ENCODE data around the gene THOC7. TPM values are rescaled to one million over a fixed set of nuclear protein-coding genes. Genes with fewer than 3 reads are reported as not detected.

Gene THOC7
- total RNA-seq, 1 experiment from 2014 or later, result 53.0 TPM

DNA sequence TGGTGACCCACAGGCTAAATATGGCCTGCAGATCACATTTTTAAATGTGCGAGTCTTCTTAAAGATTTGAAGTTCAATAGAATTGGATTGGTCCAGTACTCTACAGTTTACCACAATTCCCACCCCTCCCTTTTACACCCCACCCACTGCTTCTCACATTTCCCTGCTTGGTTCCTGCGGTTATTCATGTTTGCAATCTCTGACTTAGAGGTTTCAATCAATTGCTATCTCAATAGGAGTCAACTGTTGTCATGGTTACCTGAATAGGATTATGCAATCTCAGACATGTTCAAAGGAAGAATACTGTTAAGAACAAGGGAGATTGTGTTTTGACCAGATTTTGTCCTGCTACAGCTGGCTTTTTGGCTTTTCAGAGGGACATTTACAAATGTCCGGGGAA lies 49.4 kb downstream of the THOC7 start:
- DNase-seq (ENCODE audit: low spot score), result no peak
- POLR2A ChIA-PET, result no interaction called here

DNA sequence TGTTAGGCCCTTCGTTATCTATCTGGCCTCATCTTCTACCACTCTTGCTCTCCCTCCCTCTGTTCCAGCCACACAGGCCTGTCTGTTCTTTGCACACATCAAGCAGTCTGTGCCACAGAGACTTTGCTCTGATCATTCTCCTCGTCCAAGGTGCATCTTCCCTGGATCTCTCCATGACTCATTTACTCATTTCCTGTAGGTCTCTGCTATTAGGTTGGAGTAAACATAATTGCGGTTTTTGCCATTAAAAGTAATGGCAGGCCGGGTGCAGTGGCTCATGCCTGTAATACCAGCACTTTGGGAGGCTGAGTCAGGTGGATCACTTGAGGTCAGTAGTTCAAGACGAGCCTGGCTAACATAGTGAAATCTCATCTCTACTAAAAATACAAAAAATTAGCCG lies 54.0 kb downstream of the THOC7 start:
- no peak for ATAC-seq

More for the DNA sequence above, 49.4 kb downstream of the THOC7 start:
- no peaks in the 10 kb centered on the region for H3K36me3 Mint-ChIP-seq
- no peak; the same call in 1 of the 2 replicates for ATAC-seq
- no peaks in the 10 kb centered on the region for H3K27me3 Mint-ChIP-seq (ENCODE audit: low read depth)
- CTCF ChIA-PET, result interaction anchor here (1.3 to 1.6 kb wide), 2 partner anchors 463 to 465 kb away, joined by 4 read pairs; no protein-coding TSS in a partner anchor
- TF ChIP-seq, protein P1, sequence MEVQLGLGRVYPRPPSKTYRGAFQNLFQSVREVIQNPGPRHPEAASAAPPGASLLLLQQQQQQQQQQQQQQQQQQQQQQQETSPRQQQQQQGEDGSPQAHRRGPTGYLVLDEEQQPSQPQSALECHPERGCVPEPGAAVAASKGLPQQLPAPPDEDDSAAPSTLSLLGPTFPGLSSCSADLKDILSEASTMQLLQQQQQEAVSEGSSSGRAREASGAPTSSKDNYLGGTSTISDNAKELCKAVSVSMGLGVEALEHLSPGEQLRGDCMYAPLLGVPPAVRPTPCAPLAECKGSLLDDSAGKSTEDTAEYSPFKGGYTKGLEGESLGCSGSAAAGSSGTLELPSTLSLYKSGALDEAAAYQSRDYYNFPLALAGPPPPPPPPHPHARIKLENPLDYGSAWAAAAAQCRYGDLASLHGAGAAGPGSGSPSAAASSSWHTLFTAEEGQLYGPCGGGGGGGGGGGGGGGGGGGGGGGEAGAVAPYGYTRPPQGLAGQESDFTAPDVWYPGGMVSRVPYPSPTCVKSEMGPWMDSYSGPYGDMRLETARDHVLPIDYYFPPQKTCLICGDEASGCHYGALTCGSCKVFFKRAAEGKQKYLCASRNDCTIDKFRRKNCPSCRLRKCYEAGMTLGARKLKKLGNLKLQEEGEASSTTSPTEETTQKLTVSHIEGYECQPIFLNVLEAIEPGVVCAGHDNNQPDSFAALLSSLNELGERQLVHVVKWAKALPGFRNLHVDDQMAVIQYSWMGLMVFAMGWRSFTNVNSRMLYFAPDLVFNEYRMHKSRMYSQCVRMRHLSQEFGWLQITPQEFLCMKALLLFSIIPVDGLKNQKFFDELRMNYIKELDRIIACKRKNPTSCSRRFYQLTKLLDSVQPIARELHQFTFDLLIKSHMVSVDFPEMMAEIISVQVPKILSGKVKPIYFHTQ (CRISPR knock-in tag; IDR thresholded peaks at IDR 0.05), result no peak
- no peak overlapping the region for H3K4me3 Mint-ChIP-seq
- H3K27ac Mint-ChIP-seq, result no peak overlapping the region
- peaks cover 16% of the 10 kb centered on the region for H3K4me1 Mint-ChIP-seq
- no peaks in the 10 kb centered on the region for H3K9me3 Mint-ChIP-seq

More for the DNA sequence above, 54.0 kb downstream of the THOC7 start:
- POLR2A ChIA-PET, result no interaction called here
- peaks cover 7% of the 10 kb centered on the region; the same call in 1 of the 2 replicates for H3K9me3 Mint-ChIP-seq
- DNase-seq (ENCODE audit: low spot score), result no peak
- no peak overlapping the region for H3K27ac Mint-ChIP-seq
- no peaks in the 10 kb centered on the region for H3K36me3 Mint-ChIP-seq
- H3K27me3 Mint-ChIP-seq (ENCODE audit: low read depth), result no peaks in the 10 kb centered on the region; the same call in 1 of the 2 replicates
- CTCF ChIA-PET, result no interaction called here
- peaks cover 14% of the 10 kb centered on the region for H3K4me1 Mint-ChIP-seq
- no peak for TF ChIP-seq GTF2I (CRISPR knock-in tag; conservative IDR thresholded peaks at IDR 0.05)
- no peak for TF ChIP-seq SMAD3 (CRISPR knock-in tag; IDR thresholded peaks at IDR 0.05; ENCODE audit: borderline replicate concordance)
- TF ChIP-seq ZNF317 (CRISPR knock-in tag; IDR thresholded peaks at IDR 0.05; ENCODE audit: borderline replicate concordance, low read depth), result no peak
- TF ChIP-seq, protein P2, sequence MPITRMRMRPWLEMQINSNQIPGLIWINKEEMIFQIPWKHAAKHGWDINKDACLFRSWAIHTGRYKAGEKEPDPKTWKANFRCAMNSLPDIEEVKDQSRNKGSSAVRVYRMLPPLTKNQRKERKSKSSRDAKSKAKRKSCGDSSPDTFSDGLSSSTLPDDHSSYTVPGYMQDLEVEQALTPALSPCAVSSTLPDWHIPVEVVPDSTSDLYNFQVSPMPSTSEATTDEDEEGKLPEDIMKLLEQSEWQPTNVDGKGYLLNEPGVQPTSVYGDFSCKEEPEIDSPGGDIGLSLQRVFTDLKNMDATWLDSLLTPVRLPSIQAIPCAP (CRISPR knock-in tag; IDR thresholded peaks at IDR 0.05), result no peak
- TF ChIP-seq, protein P3, sequence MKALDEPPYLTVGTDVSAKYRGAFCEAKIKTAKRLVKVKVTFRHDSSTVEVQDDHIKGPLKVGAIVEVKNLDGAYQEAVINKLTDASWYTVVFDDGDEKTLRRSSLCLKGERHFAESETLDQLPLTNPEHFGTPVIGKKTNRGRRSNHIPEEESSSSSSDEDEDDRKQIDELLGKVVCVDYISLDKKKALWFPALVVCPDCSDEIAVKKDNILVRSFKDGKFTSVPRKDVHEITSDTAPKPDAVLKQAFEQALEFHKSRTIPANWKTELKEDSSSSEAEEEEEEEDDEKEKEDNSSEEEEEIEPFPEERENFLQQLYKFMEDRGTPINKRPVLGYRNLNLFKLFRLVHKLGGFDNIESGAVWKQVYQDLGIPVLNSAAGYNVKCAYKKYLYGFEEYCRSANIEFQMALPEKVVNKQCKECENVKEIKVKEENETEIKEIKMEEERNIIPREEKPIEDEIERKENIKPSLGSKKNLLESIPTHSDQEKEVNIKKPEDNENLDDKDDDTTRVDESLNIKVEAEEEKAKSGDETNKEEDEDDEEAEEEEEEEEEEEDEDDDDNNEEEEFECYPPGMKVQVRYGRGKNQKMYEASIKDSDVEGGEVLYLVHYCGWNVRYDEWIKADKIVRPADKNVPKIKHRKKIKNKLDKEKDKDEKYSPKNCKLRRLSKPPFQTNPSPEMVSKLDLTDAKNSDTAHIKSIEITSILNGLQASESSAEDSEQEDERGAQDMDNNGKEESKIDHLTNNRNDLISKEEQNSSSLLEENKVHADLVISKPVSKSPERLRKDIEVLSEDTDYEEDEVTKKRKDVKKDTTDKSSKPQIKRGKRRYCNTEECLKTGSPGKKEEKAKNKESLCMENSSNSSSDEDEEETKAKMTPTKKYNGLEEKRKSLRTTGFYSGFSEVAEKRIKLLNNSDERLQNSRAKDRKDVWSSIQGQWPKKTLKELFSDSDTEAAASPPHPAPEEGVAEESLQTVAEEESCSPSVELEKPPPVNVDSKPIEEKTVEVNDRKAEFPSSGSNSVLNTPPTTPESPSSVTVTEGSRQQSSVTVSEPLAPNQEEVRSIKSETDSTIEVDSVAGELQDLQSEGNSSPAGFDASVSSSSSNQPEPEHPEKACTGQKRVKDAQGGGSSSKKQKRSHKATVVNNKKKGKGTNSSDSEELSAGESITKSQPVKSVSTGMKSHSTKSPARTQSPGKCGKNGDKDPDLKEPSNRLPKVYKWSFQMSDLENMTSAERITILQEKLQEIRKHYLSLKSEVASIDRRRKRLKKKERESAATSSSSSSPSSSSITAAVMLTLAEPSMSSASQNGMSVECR (CRISPR knock-in tag; IDR thresholded peaks at IDR 0.05; ENCODE audit: borderline replicate concordance), result no peak
- TF ChIP-seq, protein P4, sequence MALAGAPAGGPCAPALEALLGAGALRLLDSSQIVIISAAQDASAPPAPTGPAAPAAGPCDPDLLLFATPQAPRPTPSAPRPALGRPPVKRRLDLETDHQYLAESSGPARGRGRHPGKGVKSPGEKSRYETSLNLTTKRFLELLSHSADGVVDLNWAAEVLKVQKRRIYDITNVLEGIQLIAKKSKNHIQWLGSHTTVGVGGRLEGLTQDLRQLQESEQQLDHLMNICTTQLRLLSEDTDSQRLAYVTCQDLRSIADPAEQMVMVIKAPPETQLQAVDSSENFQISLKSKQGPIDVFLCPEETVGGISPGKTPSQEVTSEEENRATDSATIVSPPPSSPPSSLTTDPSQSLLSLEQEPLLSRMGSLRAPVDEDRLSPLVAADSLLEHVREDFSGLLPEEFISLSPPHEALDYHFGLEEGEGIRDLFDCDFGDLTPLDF (CRISPR knock-in tag; IDR thresholded peaks at IDR 0.05), result no peak
- TF ChIP-seq TCF7 (CRISPR knock-in tag; IDR thresholded peaks at IDR 0.05; ENCODE audit: low read depth), result no peak
- TF ChIP-seq SMAD4 (CRISPR knock-in tag; IDR thresholded peaks at IDR 0.05), result no peak
- TF ChIP-seq, protein P5, sequence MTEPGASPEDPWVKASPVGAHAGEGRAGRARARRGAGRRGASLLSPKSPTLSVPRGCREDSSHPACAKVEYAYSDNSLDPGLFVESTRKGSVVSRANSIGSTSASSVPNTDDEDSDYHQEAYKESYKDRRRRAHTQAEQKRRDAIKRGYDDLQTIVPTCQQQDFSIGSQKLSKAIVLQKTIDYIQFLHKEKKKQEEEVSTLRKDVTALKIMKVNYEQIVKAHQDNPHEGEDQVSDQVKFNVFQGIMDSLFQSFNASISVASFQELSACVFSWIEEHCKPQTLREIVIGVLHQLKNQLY (CRISPR knock-in tag; IDR thresholded peaks at IDR 0.05), result no peak
- no peak for TF ChIP-seq ESRRA (CRISPR knock-in tag; IDR thresholded peaks at IDR 0.05; ENCODE audit: borderline replicate concordance)
- TF ChIP-seq ELF4 (CRISPR knock-in tag; IDR thresholded peaks at IDR 0.05; ENCODE audit: low read depth), result no peak
- no peak for TF ChIP-seq NR3C1 (CRISPR knock-in tag; conservative IDR thresholded peaks at IDR 0.05; ENCODE audit: low read depth)
- TF ChIP-seq, protein P6, sequence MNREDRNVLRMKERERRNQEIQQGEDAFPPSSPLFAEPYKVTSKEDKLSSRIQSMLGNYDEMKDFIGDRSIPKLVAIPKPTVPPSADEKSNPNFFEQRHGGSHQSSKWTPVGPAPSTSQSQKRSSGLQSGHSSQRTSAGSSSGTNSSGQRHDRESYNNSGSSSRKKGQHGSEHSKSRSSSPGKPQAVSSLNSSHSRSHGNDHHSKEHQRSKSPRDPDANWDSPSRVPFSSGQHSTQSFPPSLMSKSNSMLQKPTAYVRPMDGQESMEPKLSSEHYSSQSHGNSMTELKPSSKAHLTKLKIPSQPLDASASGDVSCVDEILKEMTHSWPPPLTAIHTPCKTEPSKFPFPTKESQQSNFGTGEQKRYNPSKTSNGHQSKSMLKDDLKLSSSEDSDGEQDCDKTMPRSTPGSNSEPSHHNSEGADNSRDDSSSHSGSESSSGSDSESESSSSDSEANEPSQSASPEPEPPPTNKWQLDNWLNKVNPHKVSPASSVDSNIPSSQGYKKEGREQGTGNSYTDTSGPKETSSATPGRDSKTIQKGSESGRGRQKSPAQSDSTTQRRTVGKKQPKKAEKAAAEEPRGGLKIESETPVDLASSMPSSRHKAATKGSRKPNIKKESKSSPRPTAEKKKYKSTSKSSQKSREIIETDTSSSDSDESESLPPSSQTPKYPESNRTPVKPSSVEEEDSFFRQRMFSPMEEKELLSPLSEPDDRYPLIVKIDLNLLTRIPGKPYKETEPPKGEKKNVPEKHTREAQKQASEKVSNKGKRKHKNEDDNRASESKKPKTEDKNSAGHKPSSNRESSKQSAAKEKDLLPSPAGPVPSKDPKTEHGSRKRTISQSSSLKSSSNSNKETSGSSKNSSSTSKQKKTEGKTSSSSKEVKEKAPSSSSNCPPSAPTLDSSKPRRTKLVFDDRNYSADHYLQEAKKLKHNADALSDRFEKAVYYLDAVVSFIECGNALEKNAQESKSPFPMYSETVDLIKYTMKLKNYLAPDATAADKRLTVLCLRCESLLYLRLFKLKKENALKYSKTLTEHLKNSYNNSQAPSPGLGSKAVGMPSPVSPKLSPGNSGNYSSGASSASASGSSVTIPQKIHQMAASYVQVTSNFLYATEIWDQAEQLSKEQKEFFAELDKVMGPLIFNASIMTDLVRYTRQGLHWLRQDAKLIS (CRISPR knock-in tag; IDR thresholded peaks at IDR 0.05; ENCODE audit: borderline replicate concordance), result no peak
- no peak overlapping the region for H3K4me3 Mint-ChIP-seq
